DND-41 (cell line): ENCODE results near the gene NANP.

Experiments
- EZH2 ChIP-seq: IDR thresholded peaks from 3 replicates; pipeline ENCODE4 v1.6.1; 2012; ENCODE audit warnings: borderline replicate concordance, low read depth, mild to moderate bottlenecking, moderate library complexity, low read length, inconsistent platforms; ENCODE audit not compliant: severe bottlenecking
- TF ChIP-seq, protein P1 (sequence below): IDR thresholded peaks from 2 replicates; pipeline ENCODE4 v1.5.1; 2012; ENCODE audit warnings: borderline replicate concordance, low read length, moderate library complexity, mild to moderate bottlenecking; ENCODE audit not compliant: poor library complexity, severe bottlenecking; ENCODE audit errors: extremely low read depth

DNA sequence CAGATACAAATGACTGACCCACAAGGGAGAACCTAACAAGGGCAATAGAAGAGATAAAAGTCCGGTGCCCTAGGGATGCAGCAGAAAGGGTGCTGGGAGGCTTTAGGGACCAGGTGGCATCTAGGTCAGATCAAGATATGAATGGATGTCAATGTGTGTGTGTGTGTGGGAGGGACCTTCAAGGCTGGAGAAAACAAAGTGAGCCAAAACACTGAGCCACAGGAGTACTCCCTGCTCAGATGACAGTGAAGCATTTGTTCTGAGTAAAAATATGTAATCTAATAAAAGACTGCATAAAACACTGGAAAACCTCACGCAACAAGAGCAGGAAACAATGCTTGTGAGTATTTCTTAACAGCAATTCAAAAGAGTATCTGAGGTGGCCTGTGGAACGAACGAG, 44.6 kb upstream of the NANP start:
- TF ChIP-seq, protein P1, sequence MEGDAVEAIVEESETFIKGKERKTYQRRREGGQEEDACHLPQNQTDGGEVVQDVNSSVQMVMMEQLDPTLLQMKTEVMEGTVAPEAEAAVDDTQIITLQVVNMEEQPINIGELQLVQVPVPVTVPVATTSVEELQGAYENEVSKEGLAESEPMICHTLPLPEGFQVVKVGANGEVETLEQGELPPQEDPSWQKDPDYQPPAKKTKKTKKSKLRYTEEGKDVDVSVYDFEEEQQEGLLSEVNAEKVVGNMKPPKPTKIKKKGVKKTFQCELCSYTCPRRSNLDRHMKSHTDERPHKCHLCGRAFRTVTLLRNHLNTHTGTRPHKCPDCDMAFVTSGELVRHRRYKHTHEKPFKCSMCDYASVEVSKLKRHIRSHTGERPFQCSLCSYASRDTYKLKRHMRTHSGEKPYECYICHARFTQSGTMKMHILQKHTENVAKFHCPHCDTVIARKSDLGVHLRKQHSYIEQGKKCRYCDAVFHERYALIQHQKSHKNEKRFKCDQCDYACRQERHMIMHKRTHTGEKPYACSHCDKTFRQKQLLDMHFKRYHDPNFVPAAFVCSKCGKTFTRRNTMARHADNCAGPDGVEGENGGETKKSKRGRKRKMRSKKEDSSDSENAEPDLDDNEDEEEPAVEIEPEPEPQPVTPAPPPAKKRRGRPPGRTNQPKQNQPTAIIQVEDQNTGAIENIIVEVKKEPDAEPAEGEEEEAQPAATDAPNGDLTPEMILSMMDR: no peak
- no peak for TF ChIP-seq EZH2
